Suppressor macrophage treated with lipopolysaccharide for 4 hours (primary cell): ENCODE data around the gene DUS1L.

Experiments
- DNase-seq: peaks from one replicate; pipeline ENCODE4 v3.0.0-alpha.2; 2020

DUS1L gene

DNA sequence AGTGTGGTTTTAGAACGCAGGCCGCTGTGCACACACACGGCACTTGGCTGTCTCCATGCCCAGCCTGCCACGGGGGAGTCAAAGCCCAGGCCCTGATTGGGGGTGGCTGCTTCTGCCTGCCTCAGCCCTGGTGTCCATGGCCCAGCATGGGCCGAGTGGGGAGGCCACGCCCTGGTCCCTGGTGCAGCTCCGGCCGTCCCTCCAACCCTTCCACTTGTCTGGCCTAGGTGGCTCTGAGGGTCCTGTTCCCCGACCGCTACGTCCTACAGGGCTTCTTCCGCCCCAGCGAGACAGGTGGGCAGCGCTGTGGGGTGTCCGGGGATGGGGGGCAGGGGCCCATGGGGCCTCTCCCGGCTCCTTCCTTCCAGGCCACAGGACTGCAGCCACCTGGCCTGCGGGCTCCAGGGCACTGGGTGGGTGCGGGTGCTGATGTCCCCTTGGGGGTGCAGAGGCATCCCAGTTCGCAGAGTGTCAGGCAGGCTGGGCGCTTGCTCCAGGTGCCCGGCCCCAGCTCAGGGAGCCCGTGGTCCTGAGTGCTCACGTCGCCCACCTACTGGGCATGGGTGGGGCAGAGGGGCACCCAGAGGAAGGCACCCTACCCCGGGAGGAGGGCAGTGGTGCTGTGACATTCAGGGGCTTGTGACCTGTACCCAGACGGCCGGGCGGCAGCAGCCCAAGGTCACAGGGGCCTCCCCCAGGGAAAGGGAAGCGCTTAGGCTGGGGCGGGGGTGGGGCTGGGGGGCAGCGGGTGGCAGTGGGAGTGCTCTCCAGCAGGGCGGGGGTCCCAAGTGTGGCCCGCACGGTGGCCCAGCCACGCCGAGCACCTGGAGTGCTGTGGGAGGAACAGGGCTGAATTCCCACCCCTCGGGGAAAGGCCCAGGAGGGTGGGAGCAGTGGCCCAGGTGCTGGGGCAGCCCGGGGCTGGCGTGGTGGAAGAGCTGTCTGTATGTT lies 54.8 kb downstream of the DUS1L start:
- no peak for DNase-seq

GRCh38 chr17:82009413-82009812 lies 56.2 kb downstream of the DUS1L start:
- DNase-seq = no peak

- no peak for DNase-seq
Measured at GRCh38 chr17:82008941-82009405, 56.6 kb downstream of the DUS1L start.

- no peak for DNase-seq
Measured at GRCh38 chr17:82008258-82008940, 57.2 kb downstream of the DUS1L start.
